NCI-H345 treated with DMSO at 0.1 percent for 48 hours (cell line): ENCODE results near the gene TBC1D20.
"Not testable (repeated sequence)": the region's sequence is repeated elsewhere in the genome, so short reads cannot be mapped to it uniquely, and the experiment has no call there.

Experiments used
- DNase-seq: peaks from one replicate; lab custom pipeline; 2025; ENCODE audit not compliant: unreplicated experiment; lab: John Stamatoyannopoulos, UW

Gene TBC1D20

DNA sequence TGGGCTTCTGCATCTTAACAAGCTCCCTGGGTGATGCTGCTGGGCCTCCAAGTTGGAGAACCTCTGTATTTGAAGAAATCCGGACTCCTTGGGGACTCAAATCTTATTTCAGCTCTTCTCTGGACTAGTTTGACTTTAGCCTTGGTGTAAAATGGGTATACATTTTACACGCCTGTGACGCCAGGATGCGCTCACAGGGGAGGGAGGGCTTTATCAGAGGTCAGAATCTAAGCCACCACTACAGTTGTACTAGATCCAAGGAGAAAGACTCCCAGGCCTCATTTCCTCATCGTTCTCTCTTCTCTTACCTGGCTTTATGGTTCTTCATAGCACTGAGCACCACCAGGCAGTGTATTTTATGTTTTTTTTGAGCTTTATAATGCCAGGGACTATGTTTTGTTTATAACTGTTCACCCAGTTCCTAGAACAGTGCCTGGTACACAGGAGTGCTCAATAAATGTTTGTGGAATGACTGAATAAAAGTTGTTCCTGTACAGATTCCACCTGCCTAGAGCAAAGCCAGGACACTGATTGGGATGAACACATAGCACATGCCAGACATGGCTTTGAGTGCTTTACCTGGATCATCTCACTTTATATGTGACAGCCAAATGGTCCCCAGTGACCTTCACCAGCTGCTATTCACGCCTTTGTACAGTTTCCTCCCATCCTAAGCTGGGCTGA, 59.3 kb downstream of the TBC1D20 start:
- no peak for DNase-seq

DNA sequence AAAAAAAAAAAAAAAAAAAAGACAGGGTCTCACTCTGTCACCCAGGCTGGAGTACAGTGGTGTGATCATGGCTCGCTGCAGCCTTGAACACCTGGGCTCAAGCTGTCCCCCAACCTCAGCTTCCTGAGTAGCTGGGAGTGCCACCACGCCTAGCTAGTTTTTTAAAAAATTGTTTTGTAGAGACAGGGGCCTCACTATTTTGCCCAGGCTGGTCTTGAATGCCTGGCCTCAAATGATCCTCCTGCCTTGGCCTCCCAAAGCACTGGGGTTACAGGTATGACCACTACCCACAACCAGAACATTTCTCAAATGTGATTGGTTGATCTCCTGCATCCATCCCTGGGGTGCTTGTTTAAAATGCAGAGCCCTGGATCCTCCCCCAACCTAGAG, 59.8 kb downstream of the TBC1D20 start:
- DNase-seq: no peak

DNA sequence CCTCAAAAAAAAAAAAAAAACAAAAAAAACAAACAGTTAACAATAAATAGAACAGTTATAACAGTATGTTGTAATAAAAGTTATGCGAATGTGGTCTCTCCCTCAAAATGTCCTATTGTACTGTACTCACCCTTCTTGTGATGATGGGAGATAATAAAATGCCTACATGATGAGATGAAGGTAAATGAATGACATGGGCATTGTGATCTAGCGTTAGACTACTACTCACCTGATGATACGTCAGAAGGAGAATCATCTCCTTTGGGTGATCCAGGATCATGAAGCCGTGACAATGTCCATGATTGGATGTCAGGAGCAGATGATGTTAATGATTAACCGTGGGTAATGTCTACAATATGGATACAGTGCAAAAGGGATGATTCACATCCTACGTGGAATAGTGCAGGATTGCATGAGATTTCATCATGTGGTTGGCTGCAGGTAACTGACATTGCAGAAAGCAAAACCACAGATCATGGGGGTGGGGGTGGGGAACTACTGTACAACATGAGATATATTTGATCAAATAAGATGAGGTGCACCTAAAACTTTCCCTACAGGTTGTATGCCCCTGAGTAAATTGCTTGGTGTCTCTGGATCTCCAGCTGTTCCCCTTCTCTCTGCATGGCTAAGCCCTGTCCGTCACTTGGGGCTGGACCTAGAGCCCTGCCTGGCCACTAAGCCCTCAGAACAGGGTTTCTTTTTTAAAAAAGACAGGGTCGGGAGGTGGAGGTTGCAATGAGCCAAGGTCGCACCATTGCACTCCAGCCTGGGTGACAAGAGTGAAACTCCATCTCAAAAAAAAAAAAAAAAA, 60.4 kb downstream of the TBC1D20 start:
- DNase-seq: no peak

DNA sequence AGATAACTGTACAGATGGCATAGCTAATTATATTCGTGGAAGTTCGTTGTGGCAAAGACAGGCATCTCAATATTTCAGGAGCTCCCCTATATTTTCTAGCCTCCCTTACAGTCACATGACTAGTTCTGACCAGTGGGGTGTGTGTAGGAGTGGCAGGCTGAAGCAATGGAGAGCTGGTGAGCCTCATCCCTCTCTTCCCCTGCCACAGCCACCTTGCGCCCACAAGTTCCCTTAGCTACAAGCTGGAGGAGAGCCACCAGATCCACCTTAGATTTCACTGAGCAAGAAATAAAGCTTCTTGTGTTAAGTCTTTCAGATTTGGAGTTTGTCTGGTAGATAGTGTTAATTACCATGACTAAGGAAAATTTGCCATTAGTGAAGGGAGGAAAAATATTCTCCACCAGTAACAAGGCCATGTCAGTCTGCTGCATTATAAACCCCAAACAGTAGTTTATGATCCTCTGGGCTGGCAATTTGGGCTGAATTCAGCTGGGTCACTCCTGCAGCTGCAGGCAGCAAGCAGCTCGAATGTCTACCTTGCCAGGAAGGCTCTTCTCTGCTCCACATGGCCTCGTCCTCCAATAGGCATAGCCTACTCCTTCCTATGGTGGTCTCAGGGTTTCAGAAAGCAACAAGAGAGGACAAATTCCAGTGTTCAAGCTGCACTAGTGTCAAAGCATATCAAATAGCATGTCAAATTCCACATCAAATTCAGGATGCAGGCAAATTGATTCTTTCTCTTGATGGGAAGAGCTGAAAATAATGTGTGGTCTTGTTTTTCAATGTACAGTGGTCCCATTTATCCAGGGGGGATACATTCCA, 61.7 kb downstream of the TBC1D20 start:
- no peak for DNase-seq

DNA sequence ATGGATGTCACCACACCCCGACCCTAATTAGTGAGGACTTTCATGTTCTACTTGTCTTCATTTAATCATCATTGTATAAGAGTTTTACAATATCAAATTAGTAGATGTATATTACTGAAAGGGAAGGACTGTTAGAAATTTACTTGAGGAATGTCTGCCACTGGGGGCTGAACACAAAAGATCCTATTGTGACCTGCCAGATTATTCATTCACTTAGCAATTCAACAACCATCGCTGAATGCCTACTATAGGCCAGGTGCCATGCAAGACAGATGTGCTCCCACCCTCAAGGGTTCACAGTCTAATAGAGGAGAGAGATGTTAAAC, 62.2 kb downstream of the TBC1D20 start:
- DNase-seq: no peak

DNA sequence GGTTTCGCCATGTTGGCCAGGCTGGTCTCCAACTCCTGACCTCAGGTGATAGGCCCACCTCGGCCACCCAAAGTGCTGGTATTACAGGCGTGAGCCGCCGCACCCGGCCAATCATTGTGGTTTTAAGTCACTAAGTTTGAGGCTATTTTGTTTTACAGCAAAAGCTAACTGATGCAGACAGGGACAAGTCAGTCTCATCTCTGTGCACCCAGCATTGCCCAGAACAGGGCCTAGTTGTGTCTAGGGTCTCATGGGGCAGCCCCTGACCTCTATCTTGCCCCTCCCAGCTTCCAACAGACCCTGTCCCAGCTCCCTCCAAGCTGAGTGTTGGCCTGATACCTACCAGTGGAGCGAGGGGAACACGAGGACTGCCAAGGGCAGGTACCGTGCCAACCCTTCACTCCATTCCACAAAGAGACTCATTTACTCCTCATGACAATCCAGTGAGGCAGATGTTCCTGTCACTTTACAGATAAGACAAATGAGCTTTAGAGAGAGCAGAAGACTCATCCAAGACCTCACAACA, 63.1 kb downstream of the TBC1D20 start:
- no peak for DNase-seq

DNA sequence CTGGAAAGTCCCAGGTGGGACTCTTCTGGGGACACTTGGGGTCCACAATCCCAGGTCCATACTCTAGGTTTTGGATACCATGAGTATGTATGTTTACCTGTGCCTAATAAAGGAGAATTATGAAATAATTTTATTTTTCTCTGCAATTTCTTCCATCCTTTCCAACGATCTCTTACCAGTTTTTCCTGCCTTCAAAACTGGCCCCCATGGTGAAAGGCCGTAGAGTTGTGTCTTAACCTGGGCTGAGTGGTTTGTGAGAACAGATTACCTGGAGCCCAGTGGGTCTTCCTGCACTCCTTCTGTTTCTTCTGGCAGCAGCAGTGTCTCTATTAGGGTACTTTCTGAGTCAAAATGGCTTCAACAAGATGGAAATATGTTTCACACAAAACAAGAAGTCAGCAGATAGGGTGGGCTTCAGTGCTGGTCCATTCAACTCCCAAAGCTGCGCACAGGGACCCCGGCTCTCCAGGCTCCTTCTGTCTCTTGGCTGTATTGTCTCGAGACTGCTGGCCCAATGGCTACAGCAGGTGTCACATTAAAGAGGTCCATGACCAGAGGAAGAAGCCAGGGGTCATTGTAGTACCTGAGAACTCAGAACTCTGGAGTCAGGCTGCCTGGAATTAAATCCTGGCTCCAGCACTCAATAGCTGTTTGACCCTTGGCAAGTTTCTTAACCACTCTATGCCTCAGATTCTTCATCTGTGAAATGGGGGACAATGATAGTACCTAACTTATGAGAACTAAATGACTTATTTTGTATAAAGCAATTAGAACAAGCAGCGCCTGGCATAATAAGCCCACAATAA, 64.7 kb downstream of the TBC1D20 start:
- no peak for DNase-seq

DNA sequence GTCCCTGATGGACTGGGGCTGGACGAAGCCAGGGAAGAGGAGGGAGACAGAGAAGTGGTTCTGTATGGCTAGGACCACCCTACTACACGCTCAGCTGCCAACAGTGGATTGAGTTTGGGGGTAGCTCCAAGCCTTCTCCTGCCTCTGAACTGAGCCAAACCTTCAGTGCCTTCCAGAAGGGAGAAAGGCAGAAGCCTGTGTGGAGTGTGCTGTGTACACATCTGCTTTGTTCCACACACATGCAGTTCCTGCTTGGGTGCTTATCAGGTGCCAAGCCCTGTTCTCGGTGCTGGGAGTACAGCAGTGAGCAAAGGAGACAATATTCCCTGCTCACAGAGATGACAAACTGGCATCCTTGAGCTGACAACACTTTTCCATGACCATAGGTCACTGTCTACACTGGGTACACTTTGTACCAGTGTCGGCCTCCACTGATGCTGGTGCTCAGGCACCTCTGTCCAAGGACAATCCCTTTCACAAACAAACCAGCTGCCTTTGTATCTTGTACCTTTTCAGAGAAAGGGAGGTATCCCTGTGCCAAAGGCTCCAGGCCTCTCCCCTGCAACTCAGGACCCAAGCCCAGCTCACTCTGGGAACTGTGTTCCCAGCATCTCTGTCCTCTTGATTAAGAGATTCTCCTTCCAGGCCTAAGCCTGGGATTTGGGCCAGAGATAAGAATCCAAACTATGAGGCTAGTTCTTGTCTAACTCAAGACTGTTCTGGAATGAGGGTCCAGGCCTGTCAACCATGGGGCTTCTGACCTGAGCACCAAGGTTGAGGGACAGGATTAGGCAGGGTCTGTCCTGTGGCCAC, 65.5 kb downstream of the TBC1D20 start:
- no peak for DNase-seq

DNA sequence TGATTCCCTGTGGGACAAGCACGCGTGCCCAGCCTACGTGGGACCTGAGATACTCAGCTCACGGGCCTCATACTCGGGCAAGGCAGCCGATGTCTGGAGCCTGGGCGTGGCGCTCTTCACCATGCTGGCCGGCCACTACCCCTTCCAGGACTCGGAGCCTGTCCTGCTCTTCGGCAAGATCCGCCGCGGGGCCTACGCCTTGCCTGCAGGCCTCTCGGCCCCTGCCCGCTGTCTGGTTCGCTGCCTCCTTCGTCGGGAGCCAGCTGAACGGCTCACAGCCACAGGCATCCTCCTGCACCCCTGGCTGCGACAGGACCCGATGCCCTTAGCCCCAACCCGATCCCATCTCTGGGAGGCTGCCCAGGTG, 66.1 kb downstream of the TBC1D20 start:
- no peak for DNase-seq

DNA sequence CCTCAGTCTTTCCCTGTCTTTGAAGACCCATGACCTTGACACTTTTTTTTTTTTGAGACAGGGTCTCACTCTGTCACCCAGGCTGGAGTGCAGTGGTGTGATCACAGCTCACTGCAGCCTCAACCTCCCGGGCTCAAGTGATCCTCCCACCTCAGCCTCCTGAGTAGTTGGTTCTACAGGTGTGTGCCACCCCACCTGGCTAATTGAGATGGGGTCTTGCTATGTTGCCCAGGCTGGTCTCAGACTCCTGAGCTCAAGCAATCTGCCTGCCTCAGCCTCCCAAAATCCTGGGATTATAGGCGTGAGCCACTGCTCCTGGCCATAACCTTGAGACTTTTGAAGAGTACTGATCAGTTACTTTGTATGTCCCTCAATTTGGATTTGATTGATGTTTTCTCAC, 69.0 kb downstream of the TBC1D20 start:
- DNase-seq: not testable (repeated sequence)

DNA sequence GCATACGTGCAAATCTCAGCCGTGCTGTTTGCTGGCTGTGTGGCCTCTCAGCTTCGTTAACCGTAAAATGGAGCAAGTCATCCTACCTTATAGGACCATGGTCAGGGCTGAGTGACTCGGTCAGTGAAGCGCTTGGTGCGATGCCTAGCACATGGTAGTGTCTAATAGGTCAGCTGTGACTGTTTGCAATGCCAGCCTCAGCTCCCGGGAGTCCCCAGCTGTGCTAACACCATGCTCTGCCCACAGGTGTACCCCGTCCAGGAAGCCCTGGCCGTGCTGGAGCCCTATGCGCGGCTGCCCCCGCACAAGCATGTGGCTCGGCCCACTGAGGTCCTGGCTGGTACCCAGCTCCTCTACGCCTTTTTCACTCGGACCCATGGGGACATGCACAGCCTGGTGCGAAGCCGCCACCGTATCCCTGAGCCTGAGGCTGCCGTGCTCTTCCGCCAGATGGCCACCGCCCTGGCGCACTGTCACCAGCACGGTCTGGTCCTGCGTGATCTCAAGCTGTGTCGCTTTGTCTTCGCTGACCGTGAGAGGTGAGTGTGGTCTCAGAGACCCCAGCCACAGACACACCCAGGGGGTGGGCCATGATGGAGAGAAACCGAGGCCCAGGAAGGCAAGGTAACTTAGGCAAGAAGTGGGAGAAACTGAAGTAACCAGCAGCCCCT, 71.2 kb downstream of the TBC1D20 start:
- no peak for DNase-seq

DNA sequence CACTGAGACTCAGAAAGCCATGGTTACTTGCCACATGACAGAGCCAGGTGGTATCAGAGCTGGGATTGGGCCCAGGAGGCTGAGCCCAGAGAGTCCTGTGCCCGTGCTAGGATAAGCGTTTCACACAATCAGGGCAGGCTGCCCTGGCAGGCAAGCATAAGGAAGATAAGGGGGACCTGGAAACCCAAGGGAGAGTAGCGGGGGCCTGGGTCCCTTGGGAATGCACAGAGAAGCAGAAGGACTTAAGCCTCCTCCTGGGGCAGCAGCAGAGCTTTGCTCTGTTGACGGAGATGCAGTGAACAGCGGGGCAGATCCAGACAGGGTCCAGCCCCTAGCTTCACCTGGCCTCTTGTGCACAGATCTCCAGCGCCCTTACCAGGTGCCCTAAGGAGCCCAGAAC, 73.1 kb downstream of the TBC1D20 start:
- DNase-seq: no peak

DNA sequence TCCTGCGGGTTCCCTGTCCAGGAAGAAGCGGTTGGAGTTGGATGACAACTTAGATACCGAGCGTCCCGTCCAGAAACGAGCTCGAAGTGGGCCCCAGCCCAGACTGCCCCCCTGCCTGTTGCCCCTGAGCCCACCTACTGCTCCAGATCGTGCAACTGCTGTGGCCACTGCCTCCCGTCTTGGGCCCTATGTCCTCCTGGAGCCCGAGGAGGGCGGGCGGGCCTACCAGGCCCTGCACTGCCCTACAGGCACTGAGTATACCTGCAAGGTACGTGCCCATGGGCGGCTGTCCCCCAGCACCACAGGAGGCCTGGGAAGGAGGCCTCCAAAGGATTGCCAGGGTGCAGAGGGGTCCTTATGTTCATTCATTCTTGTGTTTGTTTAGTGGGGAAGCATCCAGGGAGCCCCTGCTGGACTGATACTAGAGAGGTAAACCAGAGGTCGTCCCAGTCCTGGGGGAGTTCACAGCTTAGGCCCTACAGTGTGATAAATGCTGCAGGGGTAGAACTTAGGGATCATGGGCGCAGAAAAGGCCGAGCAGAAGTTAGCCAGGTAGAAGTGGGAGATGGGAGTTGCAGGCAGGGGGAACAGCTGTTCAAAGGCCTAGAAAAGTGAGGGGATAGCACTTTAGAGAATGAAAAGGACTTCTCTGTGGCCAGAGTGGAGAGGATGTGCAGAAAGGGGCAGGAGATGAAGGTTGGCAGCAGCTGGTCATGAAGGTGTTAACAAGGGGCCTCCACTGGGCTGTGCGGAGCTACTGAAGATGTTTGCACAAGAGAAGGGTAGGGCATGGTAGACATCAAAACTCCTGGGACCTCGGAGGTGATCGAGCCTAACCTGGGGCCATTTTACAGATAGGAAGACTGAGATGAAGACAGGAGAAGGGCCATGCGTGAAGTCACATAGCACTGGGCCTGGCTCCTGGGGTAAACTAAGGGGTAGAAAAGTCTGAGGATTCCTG, 74.0 kb downstream of the TBC1D20 start:
- no peak for DNase-seq

DNA sequence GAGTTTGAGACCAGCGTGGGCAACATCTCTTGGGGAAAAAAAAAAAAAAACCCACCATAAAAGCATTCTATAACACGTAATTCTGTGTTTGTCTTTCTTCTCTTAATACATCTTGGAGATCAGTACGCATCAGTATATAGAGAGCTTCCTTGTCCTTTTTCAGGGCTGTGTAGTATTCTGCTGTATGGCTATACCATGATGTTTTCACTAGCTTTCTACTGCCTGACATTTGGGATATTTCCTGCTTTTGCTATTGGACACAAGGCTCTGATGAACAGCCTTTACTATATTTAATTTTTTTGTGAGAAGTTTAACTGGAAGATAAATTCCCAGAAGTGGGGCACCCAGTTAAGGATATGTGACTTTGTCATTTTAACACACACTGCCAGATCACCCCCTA, 74.8 kb downstream of the TBC1D20 start:
- DNase-seq: no peak

DNA sequence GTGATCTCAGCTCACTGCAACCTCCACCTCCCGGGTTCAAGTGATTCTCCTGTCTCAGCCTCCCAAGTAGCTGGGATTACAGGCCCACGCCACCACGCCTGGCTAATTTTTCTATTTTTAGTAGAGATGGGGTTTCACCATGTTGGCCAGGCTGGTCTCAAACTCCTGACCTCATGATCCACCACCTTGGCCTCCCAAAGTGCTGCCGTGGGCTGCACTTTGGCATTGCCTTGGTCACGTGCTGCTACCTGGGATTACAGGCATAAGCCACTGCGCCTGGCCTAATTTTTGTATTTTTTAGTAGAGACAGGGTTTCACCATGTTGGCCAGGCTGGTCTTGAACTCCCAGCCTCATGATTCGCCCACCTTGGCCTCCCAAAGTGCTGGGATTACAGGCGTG, 75.7 kb downstream of the TBC1D20 start:
- not testable (repeated sequence) for DNase-seq
